Measurements from ENCODE around the gene EFCC1. TPM values are rescaled to one million over a fixed set of nuclear protein-coding genes. Genes with fewer than 3 reads are reported as not detected.

Gene EFCC1
- total RNA-seq, 1 experiment from 2014 or later: not detected

GRCh38 chr3:129016720-129017483 is 15.8 kb downstream of the EFCC1 start:
- Histone ChIP-seq H3K27me3 (replicated peaks; ENCODE audit: insufficient read depth, low read depth, low read length, poor library complexity) (no peaks in the 10 kb centered on the region), H3K4me3 (ENCODE audit: low read depth, low read length, poor library complexity, severe bottlenecking) (no peak overlapping the region), H3K27ac (ENCODE audit: low read depth, low read length, poor library complexity, severe bottlenecking) (no peak overlapping the region), H3K4me1 (ENCODE audit: insufficient read depth, low read length, poor library complexity, severe bottlenecking) (peaks cover 7% of the 10 kb centered on the region), H3K36me3 (ENCODE audit: insufficient read depth, low read length, poor library complexity, severe bottlenecking) (no peaks in the 10 kb centered on the region), H3K9me3 (ENCODE audit: low read depth, low read length, poor library complexity, severe bottlenecking) (no peaks in the 10 kb centered on the region)
- ChIA-PET CTCF (interaction anchor here (0.6 to 1.4 kb wide), 2 partner anchors 47 to 218 kb away, joined by 3 to 6 read pairs; no protein-coding TSS in a partner anchor), POLR2A (ENCODE audit: low non-redundant PET) (no interaction called here)
- no peak for DNase-seq (ENCODE audit: low spot score)
- TF ChIP-seq CTCF (conservative IDR thresholded peaks at IDR 0.05; ENCODE audit: low read depth, low read length) (no peak), EZH2 (IDR thresholded peaks at IDR 0.05; ENCODE audit: borderline replicate concordance, low read depth, low read length, poor library complexity, severe bottlenecking) (no peak)
- no TSS peak for BruUV-seq (replicated peaks)
- intact Hi-C loops (cut with micrococcal nuclease; ENCODE audit: unreplicated experiment): no loop called here

GRCh38 chr3:129017484-129017899 is 16.4 kb downstream of the EFCC1 start:
- CTCF ChIA-PET: no interaction called here
- no TSS peak for BruUV-seq (replicated peaks)
- Histone ChIP-seq H3K36me3 (ENCODE audit: insufficient read depth, low read length, poor library complexity, severe bottlenecking) (no peaks in the 10 kb centered on the region), H3K27ac (ENCODE audit: low read depth, low read length, poor library complexity, severe bottlenecking) (no peak overlapping the region), H3K27me3 (replicated peaks; ENCODE audit: insufficient read depth, low read depth, low read length, poor library complexity) (no peaks in the 10 kb centered on the region), H3K9me3 (ENCODE audit: low read depth, low read length, poor library complexity, severe bottlenecking) (no peaks in the 10 kb centered on the region), H3K4me1 (ENCODE audit: insufficient read depth, low read length, poor library complexity, severe bottlenecking) (peaks cover 7% of the 10 kb centered on the region), H3K4me3 (ENCODE audit: low read depth, low read length, poor library complexity, severe bottlenecking) (no peak overlapping the region)
- no peak for TF ChIP-seq EZH2 (IDR thresholded peaks at IDR 0.05; ENCODE audit: borderline replicate concordance, low read depth, low read length, poor library complexity, severe bottlenecking)
- TF ChIP-seq CTCF (conservative IDR thresholded peaks at IDR 0.05; ENCODE audit: low read depth, low read length): no peak
- intact Hi-C loops (cut with micrococcal nuclease; ENCODE audit: unreplicated experiment): no loop called here
- POLR2A ChIA-PET (ENCODE audit: low non-redundant PET): no interaction called here
- DNase-seq (ENCODE audit: low spot score): no peak

GRCh38 chr3:129018271-129018670 is 17.2 kb downstream of the EFCC1 start:
- TF ChIP-seq CTCF (conservative IDR thresholded peaks at IDR 0.05; ENCODE audit: low read depth, low read length): no peak
- TF ChIP-seq EZH2 (IDR thresholded peaks at IDR 0.05; ENCODE audit: borderline replicate concordance, low read depth, low read length, poor library complexity, severe bottlenecking): no peak
- no peaks in the 10 kb centered on the region for H3K36me3 ChIP-seq (ENCODE audit: insufficient read depth, low read length, poor library complexity, severe bottlenecking)
- ChIA-PET CTCF (interaction anchor here (0.5 kb wide), 1 partner anchor 187 kb away, joined by 3 read pairs; no protein-coding TSS in a partner anchor), POLR2A (ENCODE audit: low non-redundant PET) (no interaction called here)
- intact Hi-C loops (cut with micrococcal nuclease; ENCODE audit: unreplicated experiment): no loop called here
- no peak overlapping the region for H3K4me3 ChIP-seq (ENCODE audit: low read depth, low read length, poor library complexity, severe bottlenecking)
- no peak for DNase-seq (ENCODE audit: low spot score)
- no peak overlapping the region for H3K27ac ChIP-seq (ENCODE audit: low read depth, low read length, poor library complexity, severe bottlenecking)
- H3K27me3 ChIP-seq (replicated peaks; ENCODE audit: insufficient read depth, low read depth, low read length, poor library complexity): no peaks in the 10 kb centered on the region
- H3K9me3 ChIP-seq (ENCODE audit: low read depth, low read length, poor library complexity, severe bottlenecking): no peaks in the 10 kb centered on the region
- H3K4me1 ChIP-seq (ENCODE audit: insufficient read depth, low read length, poor library complexity, severe bottlenecking): peaks cover 7% of the 10 kb centered on the region
- no TSS peak for BruUV-seq (replicated peaks)
